Subcutaneous abdominal adipose tissue (tissue), 5 donors: Measurements from ENCODE around the gene ASAH2B.
"Not testable (repeated sequence)": the region's sequence is repeated elsewhere in the genome, so short reads cannot be mapped to it uniquely, and the experiment has no call there.

Source experiments
- H3K27ac ChIP-seq: one replicate; pipeline ENCODE4 v1.7.0; 2013; ENCODE audit warnings: low read depth, mild to moderate bottlenecking, inconsistent platforms, low read length, moderate library complexity
- H3K27me3 ChIP-seq, 5 donors: one replicate each; pipeline ENCODE4 v1.7.0; 2013; ENCODE audit warnings: low read length in 5 of 5, inconsistent platforms in 1 of 5; ENCODE audit not compliant: control insufficient read depth in 5 of 5, insufficient read depth in 4 of 5
- H3K36me3 ChIP-seq, 5 donors: one replicate each; pipeline ENCODE4 v1.7.0; 2013; ENCODE audit warnings: low read length in 5 of 5; ENCODE audit not compliant: control insufficient read depth in 5 of 5, insufficient read depth in 5 of 5
- H3K4me1 ChIP-seq, 5 donors: one replicate each; pipeline ENCODE4 v1.7.0; 2013; ENCODE audit warnings: low read length in 5 of 5, mild to moderate bottlenecking in 3 of 5, moderate library complexity in 1 of 5; ENCODE audit not compliant: control insufficient read depth in 5 of 5, insufficient read depth in 5 of 5
- H3K4me3 ChIP-seq, 5 donors: one replicate each; pipeline ENCODE4 v1.7.0; 2013; ENCODE audit warnings: low read length in 5 of 5, low read depth in 1 of 5
- H3K9ac ChIP-seq, 5 donors: one replicate each; pipeline ENCODE4 v1.7.0; 2013; ENCODE audit warnings: low read length in 5 of 5, mild to moderate bottlenecking in 4 of 5, moderate library complexity in 3 of 5
- H3K9me3 ChIP-seq, 5 donors: one replicate each; pipeline ENCODE4 v1.7.0; 2013; ENCODE audit warnings: low read length in 5 of 5; ENCODE audit not compliant: control insufficient read depth in 5 of 5
- donor health status: healthy.
- donor health status: healthy.
- donor health status: healthy.
- donor health status: healthy.
- donor health status: healthy.

The ASAH2B gene

DNA sequence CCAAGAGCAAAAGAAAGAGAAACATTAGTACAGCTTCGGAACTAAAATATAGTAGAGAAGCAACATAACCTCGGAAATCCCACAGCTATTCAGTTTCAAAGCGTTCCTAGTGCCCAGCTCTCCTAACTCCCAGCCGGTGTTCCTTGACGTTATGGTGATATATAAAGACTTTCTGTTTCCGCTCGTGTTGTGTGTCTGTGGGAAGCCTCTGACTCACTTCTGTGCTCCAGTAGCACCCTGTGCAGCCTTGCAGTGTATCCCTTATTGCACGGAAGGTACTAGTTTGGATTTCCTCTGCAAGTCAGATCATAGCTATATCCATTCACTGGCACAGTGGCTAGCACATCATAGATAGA is 535 bp downstream of the ASAH2B start:
- Histone ChIP-seq H3K36me3 (no peaks in the 10 kb centered on the region), H3K27me3 (no peaks in the 10 kb centered on the region), H3K9ac (peak overlapping the region; percentile 30 to 81 (median 71)), H3K27ac (peak overlapping the region; percentile 78), H3K4me3 (peak overlapping the region; percentile 75 to 93 (median 86)), H3K4me1 (peaks cover 0 to 15% (median 9%) of the 10 kb centered on the region in 5 donors), H3K9me3 (no peaks in the 10 kb centered on the region)

DNA sequence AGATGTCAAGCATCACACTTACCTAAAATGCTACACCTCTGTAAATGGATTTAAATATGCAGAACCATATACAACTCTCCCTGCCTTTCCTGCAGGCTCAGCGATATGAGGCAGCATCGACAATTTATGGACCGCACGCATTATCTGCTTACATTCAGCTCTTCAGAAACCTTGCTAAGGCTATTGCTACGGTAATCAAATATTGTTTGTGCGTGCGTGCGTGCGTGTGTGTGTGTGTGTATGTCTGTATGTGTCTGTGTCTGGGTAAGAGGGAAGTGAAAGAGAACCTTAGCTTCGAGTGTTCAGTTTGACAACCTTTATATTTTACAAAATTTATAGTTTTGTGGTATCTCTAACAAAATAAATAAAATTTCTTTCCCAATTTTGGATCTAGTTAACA is 3.1 kb downstream of the ASAH2B start:
- H3K27ac ChIP-seq, H3K9me3 ChIP-seq, H3K4me3 ChIP-seq, H3K27me3 ChIP-seq, H3K36me3 ChIP-seq, H3K9ac ChIP-seq: not testable (repeated sequence)
- peaks cover 0 to 15% (median 9%) of the 10 kb centered on the region in 5 donors for H3K4me1 ChIP-seq

DNA sequence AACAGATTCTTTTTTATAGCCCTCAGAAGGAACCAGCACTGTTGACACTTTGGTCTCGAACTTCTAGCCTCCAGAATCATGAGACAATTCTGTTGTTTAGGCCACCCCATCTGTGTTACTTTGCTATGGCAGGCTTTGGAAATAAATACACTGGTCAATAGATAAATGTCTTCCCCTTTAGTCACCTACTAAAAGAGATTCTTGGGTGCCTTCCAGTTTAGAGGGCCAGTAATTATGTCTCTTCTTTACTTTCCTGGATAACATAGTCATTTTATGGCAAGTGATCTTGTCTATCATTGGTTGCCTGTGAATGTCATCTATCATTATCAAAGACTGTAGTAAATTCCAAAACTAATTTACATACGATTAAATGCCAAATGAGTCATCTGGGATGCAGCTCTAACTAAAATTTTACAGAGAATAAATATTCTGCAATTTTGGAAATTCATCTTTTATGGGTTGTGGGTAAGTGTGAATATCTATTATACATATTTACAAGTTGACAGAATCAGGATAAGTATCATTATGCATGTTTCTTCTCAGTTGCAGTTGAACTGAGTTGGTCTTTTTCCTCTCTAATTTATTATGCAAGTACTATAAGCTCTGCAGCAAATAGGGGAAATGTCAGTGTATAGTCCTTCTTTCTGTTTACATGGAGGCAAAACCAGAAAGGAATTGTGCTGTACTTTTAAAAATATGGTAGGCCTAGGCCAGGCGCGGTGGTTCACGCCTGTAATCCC is 27.2 kb downstream of the ASAH2B start:
- H3K9ac ChIP-seq, H3K27ac ChIP-seq, H3K4me3 ChIP-seq, H3K27me3 ChIP-seq, H3K36me3 ChIP-seq, H3K4me1 ChIP-seq, H3K9me3 ChIP-seq: not testable (repeated sequence)

DNA sequence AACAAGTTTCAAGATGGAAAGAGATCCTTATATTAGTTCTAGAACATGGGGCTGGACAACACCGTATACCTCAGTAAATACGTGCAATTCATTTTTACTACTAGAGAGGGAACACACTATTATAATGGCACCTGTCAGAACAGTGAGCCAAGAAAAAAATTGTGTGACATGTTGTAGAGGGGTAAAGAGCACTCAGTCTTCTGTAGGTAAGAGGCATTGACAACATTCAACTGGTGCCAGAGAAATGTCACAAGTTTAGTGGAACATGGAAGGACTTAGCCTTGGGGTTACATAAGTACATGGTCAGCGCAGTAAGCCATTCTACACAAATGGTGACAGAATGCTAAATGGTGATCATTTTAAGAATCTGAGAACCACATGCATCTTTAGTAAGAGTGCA is 32.3 kb downstream of the ASAH2B start:
- not testable (repeated sequence) for H3K4me3 ChIP-seq, H3K9me3 ChIP-seq, H3K9ac ChIP-seq, H3K36me3 ChIP-seq, H3K4me1 ChIP-seq, H3K27ac ChIP-seq, H3K27me3 ChIP-seq

DNA sequence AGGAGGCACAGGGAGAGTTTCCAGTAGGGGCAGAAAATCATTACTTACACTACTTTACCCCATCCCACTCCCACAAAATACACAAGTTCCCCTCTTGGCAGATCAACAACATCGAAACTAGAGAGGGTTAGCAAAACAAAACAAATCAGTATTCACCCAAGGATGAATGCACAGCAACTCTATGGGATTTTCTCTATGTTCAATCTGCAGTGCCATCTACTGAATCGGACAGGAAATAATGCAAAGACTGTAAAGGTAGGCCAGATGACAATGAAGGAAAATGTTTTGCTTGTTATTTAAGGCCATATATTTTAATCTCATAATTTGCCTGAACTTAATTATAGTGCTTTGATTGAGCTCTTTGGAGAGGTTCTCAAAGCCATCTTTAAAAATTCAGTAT is 35.1 kb downstream of the ASAH2B start:
- not testable (repeated sequence) for H3K36me3 ChIP-seq, H3K9ac ChIP-seq, H3K4me1 ChIP-seq, H3K4me3 ChIP-seq, H3K27ac ChIP-seq, H3K9me3 ChIP-seq, H3K27me3 ChIP-seq

DNA sequence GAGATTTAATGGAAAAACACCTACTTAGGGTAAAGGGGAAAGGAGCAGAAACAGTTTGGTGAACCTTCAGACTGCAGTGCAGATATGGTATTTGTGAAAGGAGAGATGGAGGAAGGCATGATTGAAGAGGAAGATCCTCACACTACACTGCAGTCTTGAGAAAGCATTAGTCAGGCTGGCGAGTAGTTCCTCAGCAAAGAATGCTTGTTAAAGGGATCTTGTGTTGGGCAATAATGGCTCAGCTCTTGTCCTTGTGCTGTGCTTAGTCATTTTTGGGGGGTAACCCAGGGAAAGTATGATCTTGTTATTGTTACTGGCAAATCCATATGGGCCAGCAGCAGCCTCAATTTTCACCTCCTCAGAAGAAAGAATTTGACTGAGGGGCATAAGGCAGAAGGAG is 40.3 kb downstream of the ASAH2B start:
- H3K4me3 ChIP-seq, H3K4me1 ChIP-seq, H3K27me3 ChIP-seq, H3K36me3 ChIP-seq, H3K27ac ChIP-seq, H3K9me3 ChIP-seq, H3K9ac ChIP-seq: not testable (repeated sequence)

DNA sequence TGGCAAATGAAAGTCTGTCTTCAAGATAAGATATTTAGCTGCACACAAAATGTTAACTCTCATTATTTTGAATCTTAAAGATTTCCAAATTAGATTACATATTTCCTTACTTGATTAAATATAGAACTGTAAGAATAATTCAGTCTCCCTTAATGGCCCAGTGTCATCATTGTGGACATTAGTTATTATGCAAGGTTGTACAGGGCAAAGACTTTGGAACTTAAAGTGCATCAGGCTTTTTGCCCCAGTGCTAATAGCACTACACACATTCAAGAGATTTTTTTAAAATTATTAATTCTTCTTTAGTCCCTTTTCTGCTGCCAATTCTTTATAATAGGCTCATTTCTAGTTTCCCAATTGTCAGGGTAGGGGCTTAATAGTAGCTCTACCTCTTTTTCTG is 42.3 kb downstream of the ASAH2B start:
- not testable (repeated sequence) for H3K27ac ChIP-seq, H3K4me1 ChIP-seq, H3K27me3 ChIP-seq, H3K9me3 ChIP-seq, H3K4me3 ChIP-seq, H3K9ac ChIP-seq, H3K36me3 ChIP-seq

DNA sequence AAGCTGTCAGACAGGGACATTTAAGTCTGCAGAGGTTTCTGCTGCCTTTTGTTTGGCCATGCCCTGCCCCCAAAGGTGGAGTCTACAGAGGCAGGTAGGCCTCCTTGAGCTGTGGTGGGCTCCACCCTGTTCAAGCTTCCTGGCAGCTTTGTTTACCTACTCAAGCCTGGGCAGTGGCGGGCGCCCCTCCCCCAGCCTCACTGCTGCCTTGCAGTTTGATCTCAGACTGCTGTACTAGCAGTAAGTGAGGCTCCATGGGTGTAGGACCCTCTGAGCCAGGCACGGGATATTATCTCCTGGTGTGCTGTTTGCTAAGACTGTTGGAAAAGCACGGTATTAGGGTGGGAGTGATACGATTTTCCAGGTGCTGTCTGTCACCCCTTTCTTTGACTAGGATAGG is 48.2 kb downstream of the ASAH2B start:
- H3K27me3 ChIP-seq, H3K9ac ChIP-seq, H3K36me3 ChIP-seq, H3K9me3 ChIP-seq, H3K4me1 ChIP-seq, H3K4me3 ChIP-seq, H3K27ac ChIP-seq: not testable (repeated sequence)

DNA sequence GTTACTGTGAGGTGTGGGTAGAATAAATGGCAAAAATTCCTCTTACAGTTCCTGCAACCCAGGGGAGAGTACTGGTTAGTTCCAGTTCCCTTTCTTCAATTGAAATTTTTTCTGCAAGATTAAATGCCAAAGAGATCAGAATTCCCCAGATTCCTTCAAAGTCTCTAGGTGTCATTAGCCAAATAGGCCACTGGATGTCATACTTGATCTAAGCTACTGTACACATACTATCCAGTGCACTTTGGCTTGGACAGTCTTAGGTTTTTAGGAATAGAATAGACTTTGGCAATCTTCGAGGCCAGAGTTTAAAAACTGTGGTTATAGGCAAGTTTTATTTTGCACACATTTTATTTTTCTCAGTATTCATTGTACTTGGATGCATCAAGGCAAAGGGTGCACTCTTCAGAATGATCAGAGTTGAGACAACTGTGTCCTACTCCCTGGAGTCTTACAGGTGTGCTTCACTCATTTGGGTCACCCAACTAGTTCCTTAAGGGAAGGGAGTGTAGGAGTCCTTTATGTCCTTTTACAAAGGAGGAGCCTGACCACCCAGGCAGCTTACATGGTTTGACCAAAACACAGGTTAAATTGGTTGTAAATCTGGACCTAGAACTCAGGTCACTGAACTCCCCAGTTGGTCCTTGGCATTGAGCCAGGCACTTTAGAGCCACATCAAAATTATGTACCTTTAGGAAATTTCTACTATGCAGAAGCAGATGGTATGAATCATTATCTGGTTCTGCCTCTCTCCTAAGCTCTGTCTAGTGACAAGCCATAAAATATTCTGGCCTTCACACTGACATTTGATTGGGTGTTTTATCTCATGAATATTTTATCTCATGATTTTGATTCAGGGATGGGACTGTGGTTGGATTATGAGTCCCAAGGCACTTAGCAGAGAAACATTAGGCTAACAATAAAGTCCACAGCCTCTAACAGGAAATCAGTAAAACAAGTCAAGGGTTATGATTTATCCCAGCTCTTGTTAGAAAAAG is 49.5 kb downstream of the ASAH2B start:
- Histone ChIP-seq H3K4me1 (peaks cover 0 to 9% (median 0%) of the 10 kb centered on the region in 5 donors), H3K27me3 (no peaks in the 10 kb centered on the region), H3K36me3 (no peaks in the 10 kb centered on the region), H3K27ac (no peak overlapping the region), H3K9me3 (no peaks in the 10 kb centered on the region), H3K9ac (no peak overlapping the region), H3K4me3 (no peak overlapping the region)

DNA sequence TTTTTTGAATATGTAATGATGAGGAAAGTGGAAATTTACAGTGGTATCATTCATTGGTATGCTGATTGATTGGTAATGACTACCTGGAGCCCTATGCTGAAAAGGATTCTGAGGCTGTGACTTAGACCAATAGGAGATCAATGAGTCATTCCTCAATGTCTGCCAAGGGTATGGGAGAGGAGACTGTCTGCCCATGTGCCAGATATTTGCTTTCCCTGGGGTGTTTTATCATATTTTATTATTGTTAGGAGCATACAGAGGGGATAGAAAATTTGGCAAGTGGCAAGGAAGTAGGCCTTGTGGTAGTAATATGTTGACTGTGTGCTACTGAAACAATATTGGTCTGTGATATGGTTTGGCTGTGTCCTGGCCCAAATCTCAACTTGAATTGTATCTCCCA is 54.8 kb downstream of the ASAH2B start:
- Histone ChIP-seq H3K9me3 (no peaks in the 10 kb centered on the region), H3K27me3 (no peaks in the 10 kb centered on the region), H3K27ac (no peak overlapping the region), H3K9ac (no peak overlapping the region), H3K36me3 (no peaks in the 10 kb centered on the region), H3K4me3 (no peak overlapping the region), H3K4me1 (no peaks in the 10 kb centered on the region)
